HepG2 (cell line): Measurements from ENCODE around the gene SCARB2. TPM values are rescaled to one million over a fixed set of nuclear protein-coding genes. Genes with fewer than 3 reads are reported as not detected.

ENCODE experiments used
- BHLHE40 ChIP-seq: IDR thresholded peaks from 2 replicates; pipeline ENCODE4 v1.6.1; 2011; ENCODE audit warnings: low read length, improper control_type of control experiment
- CAMTA2 ChIP-seq: sonication (generic); formaldehyde crosslinking; IDR thresholded peaks from 2 replicates; pipeline ENCODE4 v1.4.0; 2020; ENCODE audit warnings: mild to moderate bottlenecking, missing genetic modification reagents, borderline replicate concordance
- CC2D1A ChIP-seq: sonication (generic); formaldehyde crosslinking; IDR thresholded peaks from 2 replicates; pipeline ENCODE4 v1.8.1; 2023; ENCODE audit warnings: mild to moderate bottlenecking, missing genetic modification reagents
- CREM ChIP-seq, 2 experiments: sonication (generic) in 1 of 2; formaldehyde crosslinking in 1 of 2; IDR thresholded peaks; 2 replicates each; pipeline versions ENCODE4 v1.4.0 to v1.6.1; 2016 to 2020; ENCODE audit warnings: antibody characterized with exemption in 1 of 2, mild to moderate bottlenecking in 1 of 2, missing genetic modification reagents in 1 of 2
- ELF1 ChIP-seq: sonication (generic); formaldehyde crosslinking; IDR thresholded peaks from 2 replicates; pipeline ENCODE4 v1.4.0; 2020; ENCODE audit warnings: missing genetic modification reagents
- GRHL1 ChIP-seq: sonication (generic); formaldehyde crosslinking; conservative IDR thresholded peaks from 2 replicates; pipeline ENCODE4 v1.8.0; 2022; ENCODE audit warnings: missing genetic modification reagents
- HDAC2 ChIP-seq: sonication (generic); formaldehyde crosslinking; IDR thresholded peaks from 2 replicates; pipeline ENCODE4 v1.4.0; 2020; ENCODE audit warnings: missing genetic modification reagents
- HNF4G ChIP-seq, 2 experiments: sonication (generic) in 1 of 2; formaldehyde crosslinking in 1 of 2; IDR thresholded peaks; 2 replicates each; pipeline versions ENCODE4 v1.4.0 to v1.6.1; 2011 to 2020; ENCODE audit warnings: borderline replicate concordance in 2 of 2, low read depth in 2 of 2, mild to moderate bottlenecking in 2 of 2, low read length in 1 of 2, missing genetic modification reagents in 1 of 2, moderate library complexity in 1 of 2
- MIER3 ChIP-seq: IDR thresholded peaks from 2 replicates; pipeline ENCODE4 v1.6.1; 2016; ENCODE audit warnings: missing compliant biosample characterization, borderline replicate concordance
- PHF21A ChIP-seq: sonication (generic); formaldehyde crosslinking; IDR thresholded peaks from 2 replicates; pipeline ENCODE4 v1.5.0; 2020; ENCODE audit warnings: mild to moderate bottlenecking, missing genetic modification reagents
- REL ChIP-seq: sonication (generic); formaldehyde crosslinking; conservative IDR thresholded peaks from 2 replicates; pipeline ENCODE4 v1.8.0; 2022; ENCODE audit warnings: mild to moderate bottlenecking, missing genetic modification reagents, moderate library complexity
- SPEN ChIP-seq: sonication (generic); formaldehyde crosslinking; IDR thresholded peaks from 2 replicates; pipeline ENCODE4 v1.5.1; 2020; ENCODE audit warnings: low read depth, mild to moderate bottlenecking, missing genetic modification reagents
- SRSF1 ChIP-seq: fragments of 200-400 bp; formaldehyde crosslinking; optimal IDR thresholded peaks from 2 replicates; pipeline ENCODE3; 2017; ENCODE audit warnings: mild to moderate bottlenecking, low read depth, low read length, moderate library complexity
- TBL1XR1 ChIP-seq: fragments of 150-350 bp; IDR thresholded peaks from 2 replicates; pipeline ENCODE4 v1.6.1; 2014; ENCODE audit warnings: borderline replicate concordance, low read length; ENCODE audit not compliant: partially characterized antibody
- TEAD2 ChIP-seq: sonication (generic); formaldehyde crosslinking; IDR thresholded peaks from 2 replicates; pipeline ENCODE4 v1.9.0; 2021; ENCODE audit warnings: missing genetic modification reagents
- ZNF180 ChIP-seq: sonication (generic); formaldehyde crosslinking; IDR thresholded peaks from 2 replicates; pipeline ENCODE4 v1.4.0; 2020; ENCODE audit warnings: low read depth, missing genetic modification reagents, borderline replicate concordance
- ZNF362 ChIP-seq: sonication (generic); formaldehyde crosslinking; IDR thresholded peaks from 2 replicates; pipeline ENCODE4 v1.4.0; 2020; ENCODE audit warnings: missing genetic modification reagents, mild to moderate bottlenecking, borderline replicate concordance
- ZNF558 ChIP-seq: sonication (generic); formaldehyde crosslinking; IDR thresholded peaks from 2 replicates; pipeline ENCODE4 v1.9.0; 2022; ENCODE audit warnings: mild to moderate bottlenecking, missing genetic modification reagents, borderline replicate concordance
- ZNF598 ChIP-seq: sonication (generic); formaldehyde crosslinking; IDR thresholded peaks from 2 replicates; pipeline ENCODE4 v1.5.1; 2020; ENCODE audit warnings: mild to moderate bottlenecking, missing genetic modification reagents, borderline replicate concordance
- polyA plus RNA-seq, 8 experiments: library from polyadenylated mRNA; depleted of rRNA in 3 of 8; stranded (reverse) in 7 of 8; unstranded in 1 of 8; fragments of >200 nt; fragmentation: Illumina TruSeq in 4 of 8; extraction: Trizol in 4 of 8; gene quantifications; 2 replicates each; pipeline versions ENCODE4 v1.2.1 to v1.2.3, GENCODE V29; 2011 to 2016; ENCODE audit warnings: low read depth in 4 of 8, missing spikeins in 1 of 8, mixed read lengths in 1 of 8; ENCODE audit not compliant: insufficient read depth in 1 of 8
- total RNA-seq, 5 experiments: library from RNA; depleted of rRNA; stranded (reverse); fragments of >200 nt; fragmentation: Illumina TruSeq; extraction: Trizol; gene quantifications; 2 replicates each; pipeline ENCODE4 v1.2.3, GENCODE V29; 2016; ENCODE audit warnings: low read depth in 1 of 5
- TF ChIP-seq, protein P1 (sequence below): IDR thresholded peaks from 2 replicates; pipeline ENCODE4 v1.6.1; 2016
- TF ChIP-seq, protein P2 (sequence below): sonication (generic); formaldehyde crosslinking; IDR thresholded peaks from 2 replicates; pipeline ENCODE4 v1.4.0; 2020; ENCODE audit warnings: mild to moderate bottlenecking, missing genetic modification reagents
- TF ChIP-seq, protein P3 (sequence below), 2 experiments: sonication (generic) in 1 of 2; formaldehyde crosslinking in 1 of 2; IDR thresholded peaks; 2 replicates each; pipeline versions ENCODE4 v1.5.1 to v1.6.1; 2011 to 2020; ENCODE audit warnings: borderline replicate concordance in 1 of 2, low read depth in 1 of 2, low read length in 1 of 2, mild to moderate bottlenecking in 1 of 2, missing genetic modification reagents in 1 of 2, moderate library complexity in 1 of 2

The SCARB2 gene
- total and polyA plus RNA-seq, 2 of the 13 experiments (the other 11 are each of a cell fraction or from before 2014, with no cell fraction given), result 40.6 to 43.4 TPM

DNA sequence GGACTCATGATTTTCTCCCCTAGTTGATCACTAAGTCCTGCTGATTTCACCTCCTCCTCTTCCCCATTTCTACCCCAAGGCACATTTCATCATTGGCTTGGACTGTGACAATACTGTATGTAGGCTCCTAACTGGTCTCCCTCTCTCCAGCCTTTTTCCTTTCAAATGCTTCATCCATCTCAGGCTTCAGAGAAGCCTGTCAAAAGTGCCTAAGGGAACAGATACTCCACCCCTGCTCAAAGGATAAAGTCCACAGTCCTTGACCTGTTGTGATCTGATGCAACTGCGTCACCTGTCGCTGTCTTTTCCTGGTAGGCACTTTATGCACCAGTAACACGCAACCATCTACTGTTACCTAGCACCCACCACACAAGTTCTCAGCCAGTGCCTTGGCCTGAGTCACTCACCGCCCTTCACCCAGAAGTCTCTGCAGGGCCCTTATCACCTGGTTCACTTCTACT lies 12.8 kb downstream of the SCARB2 start (continued):
- TF ChIP-seq, protein P1, sequence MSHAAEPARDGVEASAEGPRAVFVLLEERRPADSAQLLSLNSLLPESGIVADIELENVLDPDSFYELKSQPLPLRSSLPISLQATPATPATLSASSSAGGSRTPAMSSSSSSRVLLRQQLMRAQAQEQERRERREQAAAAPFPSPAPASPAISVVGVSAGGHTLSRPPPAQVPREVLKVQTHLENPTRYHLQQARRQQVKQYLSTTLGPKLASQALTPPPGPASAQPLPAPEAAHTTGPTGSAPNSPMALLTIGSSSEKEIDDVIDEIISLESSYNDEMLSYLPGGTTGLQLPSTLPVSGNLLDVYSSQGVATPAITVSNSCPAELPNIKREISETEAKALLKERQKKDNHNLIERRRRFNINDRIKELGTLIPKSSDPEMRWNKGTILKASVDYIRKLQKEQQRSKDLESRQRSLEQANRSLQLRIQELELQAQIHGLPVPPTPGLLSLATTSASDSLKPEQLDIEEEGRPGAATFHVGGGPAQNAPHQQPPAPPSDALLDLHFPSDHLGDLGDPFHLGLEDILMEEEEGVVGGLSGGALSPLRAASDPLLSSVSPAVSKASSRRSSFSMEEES, result peak; percentile 56; the same call in 1 of the 2 replicates
- TF ChIP-seq SRSF1 (no peak), ZNF362 (CRISPR knock-in tag) (no peak), ZNF180 (no peak), BHLHE40 (peak; percentile 36; the same call in 1 of the 2 replicates), ELF1 (CRISPR knock-in tag) (0 out of 2 replicates have a peak, but pooled peaks have one; percentile 17), PHF21A (CRISPR knock-in tag) (0 out of 2 replicates have a peak, but pooled peaks have one; percentile 22), SPEN (CRISPR knock-in tag) (peak; percentile 44; the same call in 1 of the 2 replicates), ZNF598 (CRISPR knock-in tag) (no peak), ZNF558 (CRISPR knock-in tag) (no peak), CAMTA2 (CRISPR knock-in tag) (no peak), TEAD2 (CRISPR knock-in tag) (no peak), REL (CRISPR knock-in tag) (no peak), HDAC2 (CRISPR knock-in tag) (peak; percentile 69; the same call in 1 of the 2 replicates), GRHL1 (CRISPR knock-in tag) (no peak), HNF4G (IDR thresholded peaks at IDR 0.05; ENCODE audit: borderline replicate concordance, low read depth, low read length) (peak; percentile 92), HNF4G (CRISPR knock-in tag; IDR thresholded peaks at IDR 0.05; ENCODE audit: borderline replicate concordance, low read depth) (peak; percentile 90), TBL1XR1 (peak; percentile 27), CC2D1A (CRISPR knock-in tag) (no peak), CREM (IDR thresholded peaks at IDR 0.05) (peak; percentile 15; the same call in 1 of the 2 replicates), CREM (CRISPR knock-in tag; IDR thresholded peaks at IDR 0.05) (no peak), MIER3 (peak; percentile 61; the same call in 1 of the 2 replicates)
- TF ChIP-seq, protein P2, sequence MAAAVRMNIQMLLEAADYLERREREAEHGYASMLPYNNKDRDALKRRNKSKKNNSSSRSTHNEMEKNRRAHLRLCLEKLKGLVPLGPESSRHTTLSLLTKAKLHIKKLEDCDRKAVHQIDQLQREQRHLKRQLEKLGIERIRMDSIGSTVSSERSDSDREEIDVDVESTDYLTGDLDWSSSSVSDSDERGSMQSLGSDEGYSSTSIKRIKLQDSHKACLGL (CRISPR knock-in tag), result no peak
- TF ChIP-seq, protein P3, sequence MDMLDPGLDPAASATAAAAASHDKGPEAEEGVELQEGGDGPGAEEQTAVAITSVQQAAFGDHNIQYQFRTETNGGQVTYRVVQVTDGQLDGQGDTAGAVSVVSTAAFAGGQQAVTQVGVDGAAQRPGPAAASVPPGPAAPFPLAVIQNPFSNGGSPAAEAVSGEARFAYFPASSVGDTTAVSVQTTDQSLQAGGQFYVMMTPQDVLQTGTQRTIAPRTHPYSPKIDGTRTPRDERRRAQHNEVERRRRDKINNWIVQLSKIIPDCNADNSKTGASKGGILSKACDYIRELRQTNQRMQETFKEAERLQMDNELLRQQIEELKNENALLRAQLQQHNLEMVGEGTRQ (IDR thresholded peaks at IDR 0.05; ENCODE audit: low read depth, low read length), result no peak
- TF ChIP-seq, protein P3 (CRISPR knock-in tag; IDR thresholded peaks at IDR 0.05; ENCODE audit: borderline replicate concordance), result no peak
